ENCODE results near the gene NAB1. TPM values are rescaled to one million over a fixed set of nuclear protein-coding genes. Genes with fewer than 3 reads are reported as not detected.

NAB1 gene
- total RNA-seq, 1 donor from 2014 or later: 39.7 TPM

DNA sequence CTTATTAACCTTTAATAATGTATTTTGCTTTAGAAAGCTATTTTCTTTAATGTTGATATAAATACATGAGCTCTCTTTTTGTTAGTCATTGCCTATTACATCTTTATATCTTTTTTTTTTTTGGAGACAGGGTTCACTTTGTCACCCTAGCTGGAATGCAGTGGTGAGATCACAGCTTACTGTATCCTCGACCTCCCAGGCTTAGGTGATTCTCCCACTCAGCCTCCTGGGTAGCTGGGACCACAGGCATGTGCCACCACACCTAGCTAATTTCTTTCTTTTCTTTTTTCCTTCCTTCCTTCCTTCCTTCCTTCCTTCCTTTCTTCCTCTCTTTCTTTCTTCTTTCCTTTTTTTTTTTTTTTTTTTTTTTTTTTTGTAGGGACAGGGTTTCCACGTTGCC is 15.4 kb downstream of the NAB1 start:
- Mint-ChIP-seq H3K36me3 (peaks cover 22% of the 10 kb centered on the region), H3K27me3 (no peaks in the 10 kb centered on the region), H3K27ac (no peak overlapping the region), H3K4me3 (no peak overlapping the region), H3K9me3 (peaks cover 6% of the 10 kb centered on the region), H3K4me1 (ENCODE audit: unreplicated experiment) (peaks cover 6% of the 10 kb centered on the region)
- DNase-seq (ENCODE audit: extremely low spot score, unreplicated experiment): no peak
- TF ChIP-seq, protein P1, sequence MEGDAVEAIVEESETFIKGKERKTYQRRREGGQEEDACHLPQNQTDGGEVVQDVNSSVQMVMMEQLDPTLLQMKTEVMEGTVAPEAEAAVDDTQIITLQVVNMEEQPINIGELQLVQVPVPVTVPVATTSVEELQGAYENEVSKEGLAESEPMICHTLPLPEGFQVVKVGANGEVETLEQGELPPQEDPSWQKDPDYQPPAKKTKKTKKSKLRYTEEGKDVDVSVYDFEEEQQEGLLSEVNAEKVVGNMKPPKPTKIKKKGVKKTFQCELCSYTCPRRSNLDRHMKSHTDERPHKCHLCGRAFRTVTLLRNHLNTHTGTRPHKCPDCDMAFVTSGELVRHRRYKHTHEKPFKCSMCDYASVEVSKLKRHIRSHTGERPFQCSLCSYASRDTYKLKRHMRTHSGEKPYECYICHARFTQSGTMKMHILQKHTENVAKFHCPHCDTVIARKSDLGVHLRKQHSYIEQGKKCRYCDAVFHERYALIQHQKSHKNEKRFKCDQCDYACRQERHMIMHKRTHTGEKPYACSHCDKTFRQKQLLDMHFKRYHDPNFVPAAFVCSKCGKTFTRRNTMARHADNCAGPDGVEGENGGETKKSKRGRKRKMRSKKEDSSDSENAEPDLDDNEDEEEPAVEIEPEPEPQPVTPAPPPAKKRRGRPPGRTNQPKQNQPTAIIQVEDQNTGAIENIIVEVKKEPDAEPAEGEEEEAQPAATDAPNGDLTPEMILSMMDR (conservative IDR thresholded peaks at IDR 0.05): no peak

GRCh38 chr2:190666895-190667294 is 18.0 kb downstream of the NAB1 start:
- Mint-ChIP-seq H3K27ac (no peak overlapping the region), H3K27me3 (no peaks in the 10 kb centered on the region)
- TF ChIP-seq, protein P1 (conservative IDR thresholded peaks at IDR 0.05): no peak

GRCh38 chr2:190668892-190669291 is 20.0 kb downstream of the NAB1 start:
- peaks cover 6% of the 10 kb centered on the region for H3K9me3 Mint-ChIP-seq
- peaks cover 6% of the 10 kb centered on the region for H3K4me1 Mint-ChIP-seq (ENCODE audit: unreplicated experiment)
- TF ChIP-seq, protein P1 (conservative IDR thresholded peaks at IDR 0.05): no peak
- no peaks in the 10 kb centered on the region for H3K27me3 Mint-ChIP-seq
- no peak overlapping the region for H3K27ac Mint-ChIP-seq
- H3K4me3 Mint-ChIP-seq: no peak overlapping the region
- no peak for DNase-seq (ENCODE audit: extremely low spot score, unreplicated experiment)
- H3K36me3 Mint-ChIP-seq: peaks cover 22% of the 10 kb centered on the region

More at GRCh38 chr2:190666895-190667294, 18.0 kb downstream of the NAB1 start:
- no peak for DNase-seq (ENCODE audit: extremely low spot score, unreplicated experiment)
- Mint-ChIP-seq H3K4me3 (no peak overlapping the region), H3K4me1 (ENCODE audit: unreplicated experiment) (peaks cover 6% of the 10 kb centered on the region), H3K9me3 (peaks cover 6% of the 10 kb centered on the region), H3K36me3 (peaks cover 13% of the 10 kb centered on the region)

GRCh38 chr2:190670182-190670946 is 21.5 kb downstream of the NAB1 start:
- Mint-ChIP-seq H3K4me3 (no peak overlapping the region), H3K9me3 (peaks cover 4% of the 10 kb centered on the region), H3K27me3 (no peaks in the 10 kb centered on the region), H3K27ac (no peak overlapping the region), H3K4me1 (ENCODE audit: unreplicated experiment) (peaks cover 8% of the 10 kb centered on the region), H3K36me3 (peaks cover 25% of the 10 kb centered on the region)
- no peak for DNase-seq (ENCODE audit: extremely low spot score, unreplicated experiment)
- TF ChIP-seq, protein P1 (conservative IDR thresholded peaks at IDR 0.05): no peak

- Mint-ChIP-seq H3K27me3 (no peaks in the 10 kb centered on the region), H3K4me1 (ENCODE audit: unreplicated experiment) (peaks cover 24% of the 10 kb centered on the region), H3K36me3 (peaks cover 33% of the 10 kb centered on the region), H3K4me3 (no peak overlapping the region), H3K9me3 (peaks cover 4% of the 10 kb centered on the region), H3K27ac (peak overlapping the region; percentile 4)
- TF ChIP-seq, protein P1 (conservative IDR thresholded peaks at IDR 0.05): no peak
- no peak for DNase-seq (ENCODE audit: extremely low spot score, unreplicated experiment)
Observed at GRCh38 chr2:190674966-190675650, 26.2 kb downstream of the NAB1 start.
